NCI-H187 (cell line): ENCODE results near the gene PRRC2A.

Source experiments
- DNase-seq, 2 experiments: peaks; one replicate each; lab custom pipeline; 2025; lab: John Stamatoyannopoulos, UW

PRRC2A gene

DNA sequence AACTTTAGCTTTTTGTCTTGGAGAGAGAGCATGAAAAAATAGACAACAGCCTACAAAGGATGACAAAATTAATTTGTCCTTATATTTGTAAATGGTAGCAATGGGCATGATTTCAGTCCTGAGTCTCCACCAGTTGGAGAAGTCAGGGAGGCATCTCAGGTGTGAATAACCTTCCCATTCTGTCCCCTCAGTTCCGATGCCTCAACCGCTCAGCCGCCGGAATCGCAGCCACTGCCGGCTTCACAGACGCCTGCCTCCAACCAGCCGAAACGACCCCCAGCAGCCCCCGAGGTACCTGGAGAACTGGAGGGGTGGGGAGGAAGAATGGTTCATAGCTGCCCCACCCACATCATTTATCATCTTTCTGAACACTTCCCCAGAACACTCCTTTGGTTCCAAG is 3.6 kb downstream of the PRRC2A start:
- no peak for DNase-seq

DNA sequence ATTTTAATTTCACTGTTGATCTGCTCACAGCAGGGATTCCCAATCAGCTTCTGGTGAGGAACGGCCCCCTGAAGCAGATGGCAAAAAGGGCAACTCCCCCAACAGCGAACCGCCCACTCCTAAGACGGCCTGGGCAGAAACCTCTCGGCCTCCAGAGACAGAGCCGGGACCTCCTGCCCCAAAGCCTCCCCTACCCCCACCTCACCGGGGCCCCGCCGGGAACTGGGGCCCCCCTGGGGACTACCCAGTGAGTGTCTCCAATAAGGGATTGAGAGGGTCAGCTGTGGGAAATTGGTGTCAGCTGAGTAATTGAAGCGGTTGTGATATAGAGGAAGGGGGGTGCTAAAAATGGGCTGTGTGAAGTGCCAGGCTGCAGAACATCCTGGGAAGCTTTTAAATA is 6.4 kb downstream of the PRRC2A start:
- DNase-seq, result no peak

DNA sequence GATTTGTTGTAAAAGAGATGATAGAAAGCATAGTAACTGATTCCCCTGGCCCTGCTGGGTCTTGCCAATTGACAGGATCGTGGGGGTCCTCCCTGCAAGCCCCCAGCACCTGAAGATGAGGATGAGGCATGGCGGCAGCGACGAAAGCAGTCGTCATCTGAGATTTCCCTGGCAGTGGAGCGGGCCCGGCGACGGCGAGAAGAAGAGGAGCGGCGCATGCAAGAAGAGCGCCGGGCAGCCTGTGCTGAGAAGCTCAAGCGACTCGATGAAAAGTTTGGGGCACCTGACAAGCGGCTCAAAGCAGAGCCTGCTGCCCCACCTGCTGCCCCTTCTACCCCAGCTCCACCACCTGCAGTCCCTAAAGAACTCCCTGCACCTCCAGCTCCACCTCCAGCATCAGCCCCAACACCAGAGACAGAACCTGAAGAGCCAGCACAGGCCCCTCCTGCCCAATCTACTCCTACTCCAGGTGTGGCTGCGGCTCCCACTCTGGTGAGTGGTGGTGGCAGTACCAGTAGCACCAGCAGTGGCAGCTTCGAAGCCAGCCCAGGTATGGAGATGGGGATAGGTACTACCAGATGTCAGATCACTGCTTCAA is 7.3 kb downstream of the PRRC2A start:
- DNase-seq, result no peak

DNA sequence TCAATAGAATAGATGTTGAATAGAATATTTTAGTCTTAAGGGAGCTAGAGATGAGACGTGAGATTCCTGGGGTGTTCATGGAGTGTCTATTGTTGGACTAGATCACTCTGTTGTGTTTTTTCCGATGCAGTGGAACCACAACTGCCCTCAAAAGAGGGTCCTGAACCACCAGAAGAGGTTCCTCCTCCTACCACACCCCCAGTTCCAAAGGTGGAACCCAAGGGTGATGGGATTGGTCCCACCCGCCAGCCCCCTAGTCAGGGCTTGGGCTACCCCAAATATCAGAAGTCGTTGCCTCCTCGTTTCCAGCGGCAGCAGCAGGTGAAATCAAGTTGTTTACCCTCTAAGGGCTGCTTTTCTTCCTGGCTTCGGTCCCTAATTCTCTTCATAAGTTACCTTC is 8.5 kb downstream of the PRRC2A start:
- no peak for DNase-seq

DNA sequence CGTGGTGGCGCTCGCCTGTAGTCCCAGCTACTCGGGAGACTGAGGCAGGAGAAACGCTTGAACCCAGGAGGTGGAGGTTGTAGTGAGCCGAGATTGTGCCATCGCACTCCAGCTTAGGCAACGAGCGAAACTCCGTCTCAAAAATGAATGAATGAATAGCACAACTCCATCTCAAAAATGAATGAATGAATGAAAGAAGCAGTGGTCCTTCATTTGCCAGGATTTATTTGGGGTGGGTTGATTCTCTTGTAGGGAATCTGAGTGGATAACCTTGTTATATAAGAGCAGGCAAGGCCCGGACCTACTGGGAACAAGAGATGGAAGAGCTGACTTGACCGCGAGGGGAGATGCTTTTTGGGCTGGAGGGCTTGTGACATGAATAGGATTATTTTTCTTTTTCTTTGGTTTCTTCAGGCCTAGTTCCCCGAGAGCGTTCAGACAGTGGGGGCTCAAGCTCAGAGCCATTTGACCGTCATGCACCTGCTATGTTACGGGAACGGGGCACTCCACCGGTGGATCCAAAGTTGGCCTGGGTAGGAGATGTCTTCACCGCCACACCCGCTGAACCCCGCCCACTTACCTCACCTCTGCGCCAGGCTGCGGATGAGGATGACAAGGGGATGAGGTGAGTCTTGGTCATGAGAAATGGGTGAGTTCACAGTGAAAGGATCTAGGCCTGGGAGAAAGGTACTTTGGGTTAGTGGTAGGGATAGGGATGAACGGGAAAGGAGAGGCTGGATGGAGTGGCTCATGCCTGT is 9.8 kb downstream of the PRRC2A start:
- no peak for DNase-seq

DNA sequence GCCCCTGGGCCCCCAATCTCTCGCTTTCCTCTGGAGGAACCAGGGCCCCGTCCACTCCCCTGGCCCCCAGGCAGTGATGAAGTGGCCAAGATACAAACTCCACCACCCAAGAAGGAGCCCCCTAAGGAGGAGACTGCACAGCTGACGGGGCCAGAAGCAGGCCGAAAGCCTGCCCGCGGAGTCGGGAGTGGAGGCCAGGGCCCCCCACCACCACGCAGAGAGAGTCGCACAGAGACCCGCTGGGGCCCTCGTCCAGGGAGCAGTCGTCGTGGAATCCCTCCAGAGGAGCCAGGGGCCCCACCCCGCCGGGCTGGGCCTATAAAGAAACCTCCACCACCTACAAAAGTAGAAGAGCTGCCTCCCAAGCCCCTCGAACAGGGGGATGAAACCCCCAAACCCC is 10.7 kb downstream of the PRRC2A start:
- no peak for DNase-seq

DNA sequence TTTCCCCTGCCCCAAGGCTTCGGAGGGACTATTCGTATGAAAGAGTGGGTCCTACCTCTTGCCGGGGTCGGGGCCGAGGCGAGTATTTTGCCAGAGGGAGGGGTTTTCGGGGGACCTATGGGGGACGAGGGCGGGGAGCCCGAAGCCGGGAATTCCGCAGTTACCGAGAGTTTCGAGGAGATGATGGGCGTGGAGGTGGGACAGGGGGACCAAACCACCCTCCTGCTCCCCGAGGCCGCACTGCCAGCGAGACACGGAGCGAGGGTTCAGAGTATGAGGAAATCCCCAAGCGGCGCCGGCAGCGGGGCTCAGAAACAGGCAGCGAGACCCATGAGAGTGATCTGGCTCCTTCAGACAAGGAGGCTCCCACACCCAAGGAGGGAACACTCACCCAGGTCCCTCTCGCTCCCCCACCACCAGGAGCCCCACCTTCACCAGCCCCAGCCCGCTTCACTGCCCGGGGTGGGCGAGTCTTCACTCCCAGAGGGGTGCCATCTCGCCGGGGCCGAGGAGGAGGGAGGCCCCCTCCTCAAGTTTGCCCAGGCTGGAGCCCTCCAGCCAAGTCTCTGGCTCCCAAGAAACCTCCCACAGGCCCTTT is 11.3 kb downstream of the PRRC2A start:
- no peak for DNase-seq

DNA sequence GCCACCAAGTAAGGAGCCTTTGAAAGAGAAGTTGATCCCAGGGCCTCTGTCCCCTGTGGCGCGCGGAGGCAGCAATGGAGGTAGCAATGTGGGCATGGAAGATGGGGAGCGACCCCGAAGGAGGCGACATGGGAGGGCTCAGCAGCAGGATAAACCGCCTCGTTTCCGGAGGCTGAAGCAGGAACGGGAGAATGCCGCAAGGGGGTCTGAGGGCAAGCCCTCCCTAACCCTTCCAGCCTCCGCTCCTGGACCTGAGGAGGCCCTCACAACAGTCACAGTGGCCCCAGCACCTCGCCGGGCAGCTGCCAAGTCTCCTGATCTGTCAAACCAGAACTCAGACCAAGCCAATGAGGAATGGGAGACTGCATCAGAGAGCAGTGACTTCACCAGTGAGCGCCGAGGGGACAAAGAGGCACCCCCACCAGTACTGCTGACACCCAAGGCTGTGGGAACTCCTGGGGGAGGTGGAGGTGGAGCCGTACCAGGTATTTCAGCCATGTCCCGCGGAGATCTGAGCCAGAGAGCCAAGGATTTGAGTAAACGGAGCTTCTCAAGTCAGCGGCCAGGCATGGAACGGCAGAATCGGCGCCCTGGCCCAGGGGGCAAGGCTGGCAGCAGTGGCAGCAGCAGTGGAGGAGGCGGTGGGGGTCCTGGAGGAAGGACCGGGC is 11.9 kb downstream of the PRRC2A start:
- DNase-seq, result no peak

DNA sequence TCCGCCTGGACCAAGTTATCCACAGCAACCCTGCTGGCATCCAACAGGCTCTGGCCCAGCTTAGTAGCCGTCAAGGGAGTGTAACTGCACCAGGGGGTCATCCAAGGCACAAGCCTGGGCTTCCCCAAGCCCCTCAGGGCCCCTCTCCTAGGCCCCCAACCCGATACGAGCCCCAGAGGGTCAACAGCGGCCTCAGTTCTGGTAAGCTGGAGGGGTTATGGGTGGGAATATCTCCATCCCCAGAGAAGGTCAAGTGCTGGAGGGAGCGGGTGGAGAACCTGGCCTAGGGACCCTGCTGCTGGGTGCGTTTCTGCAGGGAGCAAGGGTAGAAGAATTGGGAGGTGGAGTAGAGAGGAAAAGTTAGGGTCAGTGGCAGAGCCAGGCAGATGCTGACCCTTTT is 12.9 kb downstream of the PRRC2A start:
- no peak for DNase-seq

DNA sequence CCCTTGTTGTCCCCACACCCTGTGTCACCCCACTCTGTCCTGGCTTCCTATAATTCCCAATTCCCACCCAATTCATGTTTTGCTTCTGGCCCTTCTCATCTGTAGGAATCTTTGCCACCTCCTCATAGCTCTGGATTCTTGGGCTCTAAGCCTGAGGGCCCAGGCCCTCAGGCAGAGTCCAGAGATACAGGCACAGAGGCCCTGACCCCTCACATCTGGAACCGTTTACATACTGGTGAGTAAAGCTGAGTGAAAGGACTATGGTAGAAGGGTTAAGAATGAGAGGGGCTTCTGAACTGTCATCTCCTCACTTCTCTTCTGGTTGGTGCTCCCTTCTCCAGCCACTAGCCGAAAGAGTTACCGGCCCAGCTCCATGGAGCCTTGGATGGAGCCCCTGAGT is 13.6 kb downstream of the PRRC2A start:
- no peak for DNase-seq

DNA sequence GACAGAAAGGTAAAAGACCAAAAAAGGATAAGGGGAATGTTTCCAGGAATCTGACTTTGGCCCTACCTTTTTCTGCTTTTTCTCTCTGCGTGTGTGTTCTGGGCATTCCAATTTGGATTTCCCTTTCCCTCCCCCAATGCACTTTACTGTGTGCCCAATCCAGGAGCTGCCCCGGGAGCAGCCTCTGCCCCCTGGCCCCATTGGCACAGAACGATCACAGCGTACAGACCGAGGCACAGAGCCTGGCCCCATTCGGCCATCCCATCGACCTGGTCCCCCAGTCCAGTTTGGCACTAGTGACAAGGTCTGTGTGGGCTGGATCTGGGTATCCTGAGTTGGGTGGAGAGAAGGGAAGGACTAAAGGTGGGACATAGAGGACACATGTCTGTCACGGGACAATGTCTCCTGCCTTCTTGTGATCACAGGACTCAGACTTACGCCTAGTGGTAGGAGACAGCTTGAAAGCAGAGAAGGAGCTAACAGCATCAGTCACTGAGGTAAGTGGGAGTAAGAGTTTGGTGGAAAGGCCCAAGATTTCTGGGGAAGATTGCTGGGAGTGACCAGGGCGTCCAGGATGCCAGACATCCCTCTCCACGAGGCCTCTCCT is 14.6 kb downstream of the PRRC2A start:
- DNase-seq, result no peak

DNA sequence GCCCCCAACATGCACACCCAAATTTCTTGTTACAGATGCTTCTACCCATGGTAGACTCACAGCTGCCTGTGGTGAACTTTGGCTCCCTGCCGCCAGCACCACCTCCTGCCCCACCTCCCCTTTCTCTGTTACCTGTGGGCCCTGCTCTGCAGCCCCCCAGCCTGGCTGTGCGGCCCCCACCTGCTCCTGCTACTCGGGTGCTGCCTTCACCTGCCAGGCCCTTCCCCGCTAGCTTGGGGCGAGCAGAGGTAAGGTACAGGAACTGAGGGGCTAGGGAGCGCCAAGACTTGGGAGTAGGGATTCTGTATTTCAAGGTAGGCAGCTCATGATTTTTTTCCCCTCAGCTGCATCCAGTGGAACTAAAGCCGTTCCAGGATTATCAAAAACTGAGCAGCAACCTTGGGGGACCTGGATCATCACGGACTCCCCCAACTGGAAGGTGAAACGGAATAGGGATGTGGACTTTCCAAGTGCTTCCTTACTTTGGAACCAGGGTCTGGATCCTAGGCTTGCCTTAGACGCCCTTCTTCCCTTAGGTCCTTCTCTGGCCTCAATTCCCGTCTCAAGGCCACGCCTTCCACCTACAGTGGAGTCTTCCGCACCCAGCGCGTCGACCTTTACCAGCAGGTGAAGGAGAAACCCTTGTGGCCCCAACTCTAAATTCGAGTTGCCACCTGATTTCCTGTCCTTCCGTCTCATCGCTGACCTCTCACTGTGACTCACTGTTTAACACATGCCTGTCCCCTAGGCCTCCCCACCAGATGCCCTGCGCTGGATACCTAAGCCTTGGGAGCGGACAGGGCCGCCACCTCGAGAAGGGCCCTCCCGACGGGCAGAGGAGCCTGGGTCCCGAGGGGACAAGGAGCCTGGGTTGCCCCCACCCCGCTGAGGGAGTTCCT is 16.4 kb downstream of the PRRC2A start:
- no peak for DNase-seq

DNA sequence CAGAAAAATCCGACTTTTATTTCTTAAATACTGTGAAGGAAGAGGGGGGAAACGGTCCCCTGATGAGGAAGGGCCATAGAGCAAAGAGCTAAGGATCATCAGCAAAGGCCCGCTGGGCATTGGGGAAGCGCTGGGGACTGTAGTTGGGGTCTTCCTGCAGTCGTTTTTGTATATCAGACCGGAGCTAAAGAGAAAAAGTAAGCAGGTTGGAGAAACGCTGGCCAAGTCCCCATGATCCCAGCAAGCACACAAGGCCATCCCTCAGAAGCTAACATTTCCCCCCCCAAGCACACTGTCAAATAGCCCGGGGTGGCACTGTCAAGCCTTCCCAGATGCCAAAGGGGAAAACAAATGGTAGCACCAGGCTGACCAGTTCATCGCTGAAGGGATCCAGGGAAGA is 18.5 kb downstream of the PRRC2A start:
- no peak for DNase-seq

DNA sequence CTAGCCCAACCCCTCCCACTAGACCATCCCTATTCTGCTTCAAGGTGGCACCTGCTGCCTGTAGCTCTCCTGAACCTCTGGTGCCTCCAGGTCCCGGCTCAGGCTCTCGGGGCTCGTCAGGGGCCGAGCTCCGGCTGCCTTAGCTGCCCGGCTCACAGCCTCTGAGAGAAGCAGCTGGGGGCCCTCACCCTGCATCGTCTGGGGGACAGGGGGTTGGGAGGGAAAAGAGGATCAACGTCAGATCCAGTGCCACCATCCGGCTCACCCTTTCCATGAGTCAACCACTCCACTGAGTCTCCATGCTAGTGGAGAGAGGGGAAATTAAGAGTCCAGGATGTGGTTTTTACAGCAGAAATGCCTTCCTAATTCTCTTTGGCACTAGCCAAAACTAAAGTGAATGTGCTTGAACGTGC is 18.9 kb downstream of the PRRC2A start:
- no peak for DNase-seq

DNA sequence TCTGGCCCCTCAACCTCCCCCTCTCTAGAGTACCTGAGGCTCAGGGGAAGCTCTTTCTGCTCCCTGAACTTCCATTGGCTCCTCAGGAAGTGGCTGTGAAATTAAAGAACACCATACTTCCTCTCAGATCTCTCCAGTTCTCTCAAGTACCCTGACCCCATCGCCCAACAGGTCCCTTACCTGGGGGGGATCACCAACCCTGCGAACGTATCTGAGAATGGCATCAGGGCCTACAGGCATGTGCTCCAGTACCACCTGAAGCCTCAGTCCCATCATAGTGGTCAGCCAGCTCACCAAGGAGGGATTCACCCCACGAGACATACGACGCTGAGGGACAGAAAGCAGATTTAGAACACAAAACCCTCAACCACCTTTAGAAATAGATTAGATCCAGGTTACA is 20.1 kb downstream of the PRRC2A start:
- DNase-seq, result no peak

DNA sequence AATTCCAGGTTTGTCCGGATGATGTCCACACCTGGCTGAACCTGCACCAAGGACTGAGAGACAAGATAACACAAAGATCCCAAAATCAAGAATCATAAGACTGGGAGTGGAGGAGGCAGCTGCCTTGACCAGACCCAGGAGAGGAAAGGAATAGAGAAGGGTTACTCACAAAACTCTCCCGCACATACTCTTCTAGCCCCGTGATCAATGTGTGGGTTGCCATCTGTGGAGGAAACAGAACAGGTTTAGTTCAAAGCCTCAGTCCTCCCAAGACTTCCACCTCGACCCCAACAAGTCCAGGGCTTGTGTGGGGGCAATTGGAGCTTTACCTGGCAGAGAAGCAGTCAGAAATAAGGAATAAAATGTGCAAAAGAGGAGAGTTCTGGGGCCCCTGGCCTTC is 20.9 kb downstream of the PRRC2A start:
- no peak for DNase-seq

DNA sequence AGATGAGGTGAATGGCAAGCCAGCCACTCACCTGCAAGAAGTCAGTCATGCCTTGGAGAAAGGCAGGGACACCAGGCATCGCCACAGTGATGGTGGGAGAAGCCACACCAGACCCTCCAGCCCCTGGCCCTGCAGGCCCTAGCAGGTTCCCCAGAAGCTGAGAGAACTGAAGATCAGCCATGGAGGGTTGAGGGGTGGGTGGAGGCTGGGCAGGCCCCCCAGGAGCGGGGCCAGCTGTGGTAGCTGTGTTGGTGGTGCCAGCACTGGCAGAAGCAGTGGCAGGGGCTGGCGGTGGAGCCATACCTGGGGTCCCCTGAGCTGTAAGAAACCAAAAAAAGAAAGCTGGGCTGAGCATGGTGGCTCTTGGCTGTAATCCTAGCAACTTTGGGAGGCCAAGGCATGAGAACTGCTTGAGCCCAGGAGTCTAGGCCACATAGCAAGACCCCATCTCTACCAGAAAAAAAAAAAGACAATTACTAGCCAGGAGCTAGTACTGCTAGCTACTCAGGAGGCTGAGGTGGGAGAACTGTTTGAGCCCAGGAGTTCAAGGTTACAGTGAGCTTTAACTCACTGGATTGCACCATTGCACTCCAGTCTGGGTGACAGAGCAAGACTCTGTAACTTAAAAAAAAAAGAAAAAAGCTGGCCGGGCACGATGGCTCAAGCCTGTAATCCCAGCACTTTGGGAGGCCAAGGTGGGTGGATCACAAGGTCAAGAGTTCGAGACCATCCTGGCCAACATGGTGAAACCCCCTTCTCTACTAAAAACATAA is 22.5 kb downstream of the PRRC2A start:
- DNase-seq, result no peak

DNA sequence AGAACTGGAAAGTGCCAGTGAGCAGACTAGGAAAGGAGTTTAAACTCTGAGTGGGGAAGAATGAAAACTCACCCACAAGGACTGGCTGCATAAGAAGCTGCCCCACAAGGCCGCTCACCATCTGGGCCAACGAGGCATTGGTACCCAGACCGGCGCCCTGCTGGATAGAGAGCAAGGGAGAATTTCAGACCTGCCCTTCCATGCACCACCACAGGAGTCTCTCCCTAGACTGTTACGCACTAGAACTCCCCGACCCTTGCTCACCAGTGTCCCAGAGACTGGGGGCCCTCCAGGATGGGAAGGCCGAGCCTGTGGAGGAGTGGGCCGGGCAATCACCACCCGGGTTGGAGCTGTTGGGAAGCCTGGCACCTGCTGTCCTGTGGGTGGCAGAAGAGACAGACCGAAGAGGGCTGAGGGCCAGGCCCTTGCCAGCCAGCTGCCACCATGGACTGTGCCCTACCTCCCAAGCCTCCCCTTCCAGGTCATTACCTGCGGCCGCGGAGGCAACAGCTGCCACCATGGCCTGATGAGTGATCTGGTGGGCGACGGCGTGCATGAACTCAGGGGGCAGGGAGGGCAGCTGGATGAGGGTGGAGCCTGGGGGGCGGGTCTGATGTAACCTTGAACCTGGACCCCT is 23.4 kb downstream of the PRRC2A start:
- DNase-seq, result no peak

DNA sequence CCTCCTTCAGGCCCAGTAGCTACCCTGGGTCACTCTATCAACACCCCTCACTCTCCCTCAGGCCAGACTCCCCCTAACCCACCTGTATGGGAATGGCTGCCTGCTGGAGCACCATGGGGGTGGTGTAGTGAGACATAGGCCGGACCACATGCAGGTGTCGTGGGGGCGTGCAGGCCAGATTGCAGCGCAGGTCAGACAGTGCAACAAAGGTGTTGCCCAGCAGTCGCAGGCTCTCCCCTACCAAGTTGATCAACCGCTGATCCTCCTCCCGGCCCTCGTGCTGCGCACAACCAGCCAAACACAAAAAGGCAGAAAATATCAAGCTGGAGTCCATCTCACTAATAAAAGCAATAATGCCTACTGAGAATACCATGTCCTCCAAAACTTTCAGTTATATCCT is 24.8 kb downstream of the PRRC2A start:
- no peak for DNase-seq

DNA sequence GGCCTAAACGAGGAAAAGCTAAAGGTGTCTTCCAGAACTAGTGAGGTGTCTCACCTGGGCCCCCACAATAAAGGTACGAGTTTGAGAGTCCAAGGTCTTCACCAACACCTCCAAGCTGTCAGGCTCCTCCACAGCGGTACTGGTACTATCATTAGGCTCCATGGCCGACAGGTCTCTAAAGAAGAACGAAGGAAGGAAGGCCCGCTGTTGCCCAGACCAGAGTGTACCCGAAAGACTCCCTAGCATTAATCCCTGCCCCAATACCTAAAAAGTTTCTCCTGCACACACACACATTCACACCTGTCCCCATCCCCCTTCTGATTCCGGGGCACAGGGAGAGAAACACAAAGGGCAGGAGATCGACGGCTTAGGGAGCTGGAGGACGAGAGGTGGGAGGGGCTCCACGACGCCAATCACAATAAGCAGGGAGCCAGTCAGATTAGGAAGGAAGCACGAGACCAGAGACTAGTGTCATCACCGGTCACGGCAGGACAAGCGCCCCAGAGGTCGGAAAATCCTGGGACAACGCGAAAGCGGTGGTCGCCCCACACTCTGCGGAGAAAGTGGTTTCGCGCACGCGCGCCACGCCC is 31.2 kb downstream of the PRRC2A start:
- no peak for DNase-seq
